ENCODE results near the gene GSTM3.

- TF ChIP-seq, protein P1, sequence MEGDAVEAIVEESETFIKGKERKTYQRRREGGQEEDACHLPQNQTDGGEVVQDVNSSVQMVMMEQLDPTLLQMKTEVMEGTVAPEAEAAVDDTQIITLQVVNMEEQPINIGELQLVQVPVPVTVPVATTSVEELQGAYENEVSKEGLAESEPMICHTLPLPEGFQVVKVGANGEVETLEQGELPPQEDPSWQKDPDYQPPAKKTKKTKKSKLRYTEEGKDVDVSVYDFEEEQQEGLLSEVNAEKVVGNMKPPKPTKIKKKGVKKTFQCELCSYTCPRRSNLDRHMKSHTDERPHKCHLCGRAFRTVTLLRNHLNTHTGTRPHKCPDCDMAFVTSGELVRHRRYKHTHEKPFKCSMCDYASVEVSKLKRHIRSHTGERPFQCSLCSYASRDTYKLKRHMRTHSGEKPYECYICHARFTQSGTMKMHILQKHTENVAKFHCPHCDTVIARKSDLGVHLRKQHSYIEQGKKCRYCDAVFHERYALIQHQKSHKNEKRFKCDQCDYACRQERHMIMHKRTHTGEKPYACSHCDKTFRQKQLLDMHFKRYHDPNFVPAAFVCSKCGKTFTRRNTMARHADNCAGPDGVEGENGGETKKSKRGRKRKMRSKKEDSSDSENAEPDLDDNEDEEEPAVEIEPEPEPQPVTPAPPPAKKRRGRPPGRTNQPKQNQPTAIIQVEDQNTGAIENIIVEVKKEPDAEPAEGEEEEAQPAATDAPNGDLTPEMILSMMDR (IDR thresholded peaks at IDR 0.05; ENCODE audit: insufficient read depth, low read depth, low read length): no peak
- no peak for TF ChIP-seq EZH2 (IDR thresholded peaks at IDR 0.05; ENCODE audit: insufficient read depth, low read length)
These were observed 37.3 kb upstream of the GSTM3 start for GRCh38 chr1:109777980-109778625.

Data from astrocyte (in vitro differentiated cells and primary cell).